GM21825 (cell line): Measurements from ENCODE around the gene PADI3.

Source experiments
- ATAC-seq: cut with Tn5 transposase; IDR thresholded peaks from one replicate; pipeline ENCODE4 v1.9.1; 2021; ENCODE audit warnings: mild to moderate bottlenecking, moderate library complexity; ENCODE audit not compliant: unreplicated experiment

PADI3 gene

GRCh38 chr1:17214876-17215544, 33.9 kb upstream of the PADI3 start:
- ATAC-seq: no peak

GRCh38 chr1:17215545-17215890, 33.4 kb upstream of the PADI3 start:
- no peak for ATAC-seq

GRCh38 chr1:17216078-17216477, 32.8 kb upstream of the PADI3 start:
- no peak for ATAC-seq

DNA sequence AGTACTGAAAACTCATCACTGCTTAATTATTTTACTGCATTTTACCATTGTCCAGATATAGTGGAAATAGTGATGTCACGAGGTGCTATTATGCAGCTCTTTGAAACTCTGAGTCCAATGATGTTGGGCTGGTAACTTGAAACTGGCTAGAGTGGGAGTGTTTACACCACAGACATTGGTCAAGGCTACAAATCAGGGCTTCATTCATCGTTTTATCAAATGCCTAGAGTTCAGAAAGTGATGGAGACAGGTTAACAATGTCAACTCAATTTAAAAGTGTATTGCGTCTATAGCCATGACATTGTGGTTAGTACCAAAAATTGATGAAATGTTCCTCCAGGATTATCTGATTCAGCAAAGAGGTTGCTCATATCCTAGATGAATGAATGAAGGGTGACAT, 31.3 kb upstream of the PADI3 start:
- no peak for ATAC-seq

- no peak for ATAC-seq
Observed at GRCh38 chr1:17218939-17219338, 30.0 kb upstream of the PADI3 start.

GRCh38 chr1:17220287-17220686, 28.6 kb upstream of the PADI3 start:
- no peak for ATAC-seq

GRCh38 chr1:17222557-17222956, 26.3 kb upstream of the PADI3 start:
- no peak for ATAC-seq

DNA sequence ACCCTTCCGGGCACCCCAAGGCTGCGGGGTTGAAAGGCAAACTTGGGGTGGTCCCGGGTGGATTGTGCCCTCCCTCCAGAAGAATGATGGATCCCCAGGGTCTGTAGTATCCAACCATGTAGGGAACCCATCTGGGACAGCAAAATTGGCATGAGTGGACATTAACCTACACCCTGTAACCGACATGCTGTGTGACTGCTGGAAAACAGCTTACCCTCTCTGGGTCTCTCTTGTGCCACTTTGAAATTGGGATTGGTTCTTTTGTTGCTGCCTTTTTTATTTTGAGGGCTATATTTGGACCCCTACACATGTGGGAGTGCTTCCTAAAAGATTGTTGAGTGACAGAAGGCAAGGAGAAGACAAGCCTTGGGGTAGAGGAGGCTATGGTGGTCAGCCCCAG, 24.5 kb upstream of the PADI3 start:
- no peak for ATAC-seq

- no peak for ATAC-seq
Observed at GRCh38 chr1:17225140-17225539, 23.8 kb upstream of the PADI3 start.

DNA sequence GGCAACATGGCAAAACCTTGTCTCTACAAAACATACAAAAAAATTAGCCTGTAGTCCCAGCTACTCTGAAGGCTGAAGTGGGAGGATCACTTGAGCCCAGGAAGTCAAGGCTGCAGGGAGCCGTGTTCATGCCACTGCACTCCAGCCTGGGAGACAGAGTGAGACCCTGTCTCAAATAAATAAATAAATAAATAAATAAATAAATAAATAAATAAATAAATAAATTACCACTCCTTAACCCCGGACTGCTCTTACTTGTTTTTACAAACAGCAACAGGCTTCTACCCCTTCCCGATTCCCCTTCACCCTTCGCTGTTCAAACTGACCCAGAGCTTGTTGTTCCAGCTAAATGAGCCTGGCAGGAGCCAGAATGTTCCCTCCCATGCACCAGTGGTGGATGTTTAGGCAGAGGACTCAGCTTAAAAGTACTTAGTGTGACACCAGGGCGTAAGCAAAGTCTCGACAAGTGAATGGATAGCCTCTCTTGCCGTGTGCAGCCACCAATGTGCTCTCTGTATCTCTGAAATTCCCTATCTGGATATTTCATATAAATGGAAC, 21.5 kb upstream of the PADI3 start:
- ATAC-seq: no peak

DNA sequence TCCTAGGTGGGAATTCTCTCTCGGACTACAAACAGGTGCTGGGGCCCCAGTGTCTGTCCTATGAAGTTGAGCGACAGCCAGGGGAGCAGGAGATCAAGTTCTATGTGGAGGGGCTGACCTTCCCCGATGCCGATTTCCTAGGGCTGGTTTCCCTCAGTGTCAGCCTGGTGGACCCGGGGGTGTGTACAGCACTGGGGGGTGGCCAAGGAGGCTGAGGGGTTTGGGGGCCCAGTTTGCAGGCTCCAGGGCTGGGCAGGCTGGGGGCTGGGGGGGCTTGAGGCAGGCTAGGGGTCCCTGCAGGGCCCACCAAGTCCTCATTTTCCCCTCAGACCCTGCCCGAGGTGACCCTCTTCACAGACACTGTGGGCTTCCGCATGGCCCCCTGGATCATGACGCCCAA, 20.3 kb upstream of the PADI3 start:
- ATAC-seq: no peak

- no peak for ATAC-seq
Observed at GRCh38 chr1:17229379-17229778, 19.5 kb upstream of the PADI3 start.

DNA sequence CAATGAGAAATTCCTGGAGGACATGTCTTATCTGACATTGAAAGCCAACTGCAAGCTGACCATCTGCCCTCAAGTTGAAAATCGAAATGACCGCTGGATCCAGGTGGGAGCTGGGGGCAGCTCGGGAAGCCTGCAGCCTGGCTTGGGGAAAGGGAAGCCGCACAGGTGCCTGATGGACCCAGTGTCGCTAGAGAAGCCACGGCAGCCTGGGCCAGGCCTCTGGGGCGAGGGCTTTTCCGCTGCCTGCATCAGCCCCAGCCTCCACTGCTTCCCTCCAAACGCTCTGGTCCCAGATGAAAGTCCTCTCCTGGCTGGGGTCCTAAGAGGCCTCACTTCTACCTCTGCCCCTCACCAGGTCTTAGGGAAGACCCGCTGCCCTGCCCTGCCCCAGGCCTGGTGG, 18.8 kb upstream of the PADI3 start:
- no peak for ATAC-seq

DNA sequence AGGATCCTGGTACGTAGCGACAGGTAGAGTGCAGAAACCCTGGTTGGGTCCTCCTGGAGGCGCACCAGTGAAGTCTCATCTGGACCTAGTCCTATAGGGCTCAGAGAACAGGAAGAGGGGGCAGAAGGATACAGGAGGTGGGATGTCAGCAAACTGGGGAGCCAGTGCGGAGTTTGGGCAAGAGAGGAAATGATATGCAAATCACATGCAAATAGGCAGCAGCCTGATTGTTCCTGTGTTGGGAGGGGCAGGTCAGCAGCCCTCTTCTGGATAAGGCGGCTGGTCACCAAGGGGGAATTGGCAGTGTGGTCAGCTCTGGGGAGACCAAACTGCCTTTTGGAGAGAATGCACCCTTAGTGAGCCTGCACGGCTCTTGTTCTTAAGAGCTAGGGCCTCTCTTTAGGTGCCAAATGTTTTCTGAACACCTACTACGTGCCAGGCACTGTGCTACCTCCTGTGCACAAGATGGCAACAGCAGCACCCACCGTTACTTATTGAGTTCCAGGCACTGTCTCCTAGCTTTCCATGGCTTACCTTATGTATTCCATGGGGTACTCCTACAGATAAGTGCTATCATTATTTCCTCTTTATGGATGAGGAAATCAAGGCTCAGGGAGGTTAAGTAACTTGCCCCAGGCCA, 18.1 kb upstream of the PADI3 start:
- ATAC-seq: no peak

DNA sequence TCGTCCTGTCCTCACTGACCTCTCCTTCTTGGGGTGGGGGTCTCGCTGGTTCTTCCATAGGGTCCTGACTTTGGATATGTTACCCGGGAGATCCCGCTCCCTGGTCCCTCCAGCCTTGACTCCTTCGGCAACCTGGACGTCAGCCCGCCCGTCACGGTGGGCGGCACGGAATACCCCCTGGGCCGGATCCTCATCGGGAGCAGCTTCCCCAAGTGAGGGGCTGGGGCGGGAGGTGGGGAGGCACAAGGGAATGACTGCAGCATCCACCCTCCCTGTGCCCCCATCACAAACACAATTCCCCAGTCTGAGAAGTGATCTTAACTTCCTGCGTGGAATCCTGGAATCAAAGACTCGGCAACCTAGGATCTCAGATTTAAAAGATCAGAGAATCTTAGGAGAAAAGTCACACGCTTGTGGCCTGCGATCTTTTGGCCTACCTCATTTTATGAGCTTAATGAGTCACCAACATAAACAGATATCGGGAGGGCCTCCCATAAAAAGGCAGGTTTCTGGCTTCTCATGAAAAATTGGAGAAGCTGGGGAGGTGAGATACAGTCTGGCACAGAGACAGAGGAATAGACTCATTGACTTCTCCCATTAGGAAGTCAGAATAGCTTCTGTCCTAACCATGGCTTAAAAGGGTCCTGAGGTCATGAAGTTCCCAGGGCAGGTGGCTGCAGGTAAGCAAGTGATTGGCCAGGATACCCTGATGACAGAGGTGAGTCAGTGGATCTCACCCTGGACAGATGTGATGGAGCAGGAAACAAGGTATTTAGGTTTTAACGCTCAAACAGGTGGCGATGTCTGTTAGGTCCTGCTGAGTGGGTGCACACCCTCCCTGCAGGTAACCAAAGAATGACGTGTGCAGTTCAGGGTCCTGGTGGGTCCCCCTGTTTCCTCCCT, 15.9 kb upstream of the PADI3 start:
- ATAC-seq: no peak

DNA sequence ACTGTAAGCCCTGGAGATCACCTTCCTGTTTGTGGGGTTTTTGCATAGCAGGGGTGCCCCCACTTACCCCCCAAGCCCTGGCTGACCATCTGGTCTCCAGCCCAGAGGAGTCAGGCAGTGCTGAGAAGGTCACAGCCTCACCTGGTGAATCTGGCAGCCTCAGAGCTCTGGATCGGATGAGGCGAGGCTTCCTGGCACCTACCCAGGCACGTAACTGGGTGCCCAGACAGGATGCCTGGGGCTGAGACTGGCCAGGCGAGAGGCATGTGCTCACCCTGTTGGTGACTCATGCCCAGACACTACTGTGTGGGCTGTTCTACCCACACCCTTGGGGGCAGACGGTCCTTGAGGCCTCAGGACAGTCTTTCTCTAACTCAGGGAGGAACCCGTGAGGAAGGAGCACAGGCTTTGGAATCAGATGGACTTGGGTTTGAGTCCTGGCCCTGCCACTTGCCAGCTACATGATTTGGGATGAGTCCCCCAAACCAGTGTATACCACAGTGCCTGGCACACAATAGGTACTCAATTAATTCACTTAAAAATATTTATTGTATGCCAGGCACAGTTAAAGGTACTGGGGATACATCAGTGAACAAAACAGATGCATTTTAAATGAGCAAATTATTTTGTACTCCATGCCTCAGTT, 15.1 kb upstream of the PADI3 start:
- no peak for ATAC-seq

DNA sequence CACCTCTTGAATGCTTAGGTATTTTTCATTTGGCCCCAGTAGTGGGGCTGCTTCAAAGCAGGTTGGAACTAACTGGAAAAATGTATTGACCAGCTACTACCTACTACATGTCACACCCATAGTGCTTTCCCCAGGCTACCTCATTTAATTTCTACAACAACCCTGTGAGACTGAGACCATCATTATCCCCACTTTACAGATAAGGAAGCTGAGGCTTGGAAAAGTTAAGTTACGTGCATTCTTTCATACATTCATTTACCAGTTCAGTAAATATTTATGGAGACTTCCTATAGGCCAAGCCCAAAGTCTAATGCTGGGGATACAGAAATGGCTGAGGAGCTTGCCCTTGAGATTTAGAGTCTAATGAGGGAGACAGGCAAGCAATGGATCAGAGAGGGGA, 14.5 kb upstream of the PADI3 start:
- ATAC-seq: no peak

DNA sequence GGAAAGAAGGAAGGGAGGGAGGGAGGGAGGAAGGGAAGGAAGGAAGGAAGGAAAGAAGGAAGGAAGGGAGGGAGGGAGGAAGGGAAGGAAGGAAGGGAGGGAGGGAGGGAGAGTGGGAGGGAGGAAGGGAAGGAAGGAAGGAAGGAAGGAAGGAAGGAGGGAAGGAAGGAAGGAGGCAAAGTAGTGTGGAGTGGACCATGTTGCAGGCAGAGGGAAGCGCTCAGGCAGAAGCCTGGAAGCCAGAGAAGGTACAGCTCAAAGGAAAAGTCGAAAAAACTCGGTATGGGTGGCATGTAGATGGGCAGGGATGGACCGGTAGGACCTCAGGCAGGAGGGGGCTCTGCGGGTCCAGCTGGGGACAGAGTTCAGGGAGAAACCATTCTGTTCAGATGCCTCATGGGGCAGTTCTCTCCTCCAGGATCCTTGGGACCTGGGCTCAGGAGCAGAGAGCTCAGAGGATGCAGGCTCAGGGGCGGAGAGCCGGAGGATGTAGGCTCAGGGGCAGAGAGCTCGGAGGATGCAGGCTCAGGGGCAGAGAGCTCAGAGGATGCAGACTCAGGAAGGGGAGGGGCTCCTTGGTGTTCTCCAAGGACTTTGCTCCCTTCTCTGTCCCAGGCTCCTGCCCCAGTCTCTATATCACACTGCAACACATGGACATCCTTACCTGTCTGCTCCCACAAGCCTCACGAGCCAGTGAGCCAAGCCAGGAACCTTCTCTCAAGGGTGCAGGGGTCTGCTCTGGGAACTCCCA, 13.6 kb upstream of the PADI3 start:
- ATAC-seq: no peak

DNA sequence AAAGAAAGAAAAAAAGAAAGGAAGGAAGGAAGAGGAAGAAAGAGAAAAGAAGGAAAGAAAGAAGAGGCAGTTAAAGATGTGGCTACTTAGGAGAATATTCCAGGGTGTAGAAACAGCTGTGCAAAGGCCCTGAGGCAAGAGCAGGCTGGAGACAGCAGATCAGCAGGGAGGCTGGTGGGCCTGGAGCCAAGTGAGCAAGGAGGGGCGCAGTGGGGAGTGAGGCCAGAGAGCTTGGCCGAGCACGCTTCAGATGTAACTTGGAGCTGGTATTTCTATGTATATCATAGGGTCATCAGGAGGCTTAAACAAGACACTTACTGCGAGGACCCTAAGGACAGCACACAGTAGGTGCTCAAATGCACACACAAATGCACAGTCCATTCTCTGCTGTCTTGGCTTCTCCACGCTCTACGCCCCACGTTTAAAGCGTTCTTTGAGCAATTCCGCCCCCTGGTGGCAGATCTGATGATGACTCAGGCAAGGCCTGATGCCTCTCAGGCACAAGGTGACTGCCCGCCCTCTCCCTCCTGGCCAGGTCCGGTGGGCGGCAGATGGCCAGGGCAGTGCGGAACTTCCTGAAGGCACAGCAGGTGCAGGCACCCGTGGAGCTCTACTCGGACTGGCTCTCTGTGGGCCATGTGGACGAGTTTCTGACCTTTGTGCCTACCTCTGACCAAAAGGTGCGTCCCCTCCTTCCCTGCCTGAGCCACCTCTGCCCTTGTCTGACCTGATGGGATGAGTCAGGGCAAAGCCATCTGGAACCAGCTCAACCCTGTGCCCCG, 11.9 kb upstream of the PADI3 start:
- no peak for ATAC-seq

DNA sequence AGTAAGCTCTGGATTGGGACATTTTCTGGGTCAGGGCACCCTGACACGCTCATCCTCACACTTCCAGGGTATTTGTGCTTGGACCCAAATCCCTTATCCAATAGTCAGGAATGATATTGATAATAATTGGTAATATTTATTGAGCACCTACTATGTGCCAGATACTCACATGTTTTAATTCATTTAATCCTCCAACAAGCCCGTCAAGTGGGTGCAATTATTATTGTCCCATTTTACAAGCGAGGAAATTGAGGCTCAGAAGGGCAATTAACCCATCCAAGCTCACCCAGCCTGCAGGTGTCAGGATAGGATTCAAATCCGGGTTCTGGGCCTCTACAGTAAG, 11.4 kb upstream of the PADI3 start:
- ATAC-seq: no peak
